ENCODE measurements around the gene ATN1.
A peak's percentile ranks its signal among the peaks of the same experiment; 100 is the strongest.

ATN1 gene

GRCh38 chr12:6942331-6942665 lies 14.5 kb downstream of the ATN1 start:
- H3K4me3 Mint-ChIP-seq: peak overlapping the region; percentile 85
- no peaks in the 10 kb centered on the region for H3K27me3 Mint-ChIP-seq
- H3K27ac Mint-ChIP-seq: peak overlapping the region; percentile 98
- peaks cover 72% of the 10 kb centered on the region for H3K36me3 Mint-ChIP-seq (ENCODE audit: low read depth)
- H3K4me1 Mint-ChIP-seq (ENCODE audit: low read depth): peaks cover 68% of the 10 kb centered on the region
- H3K9me3 Mint-ChIP-seq: no peaks in the 10 kb centered on the region
- no peak for DNase-seq

GRCh38 chr12:6943389-6943721 lies 15.6 kb downstream of the ATN1 start:
- Mint-ChIP-seq H3K9me3 (no peaks in the 10 kb centered on the region), H3K4me3 (peak overlapping the region; percentile 85), H3K27ac (peak overlapping the region; percentile 98), H3K36me3 (ENCODE audit: low read depth) (peaks cover 71% of the 10 kb centered on the region), H3K4me1 (ENCODE audit: low read depth) (peaks cover 76% of the 10 kb centered on the region), H3K27me3 (no peaks in the 10 kb centered on the region)
- DNase-seq: peak; percentile 73

GRCh38 chr12:6943722-6944380 lies 16.1 kb downstream of the ATN1 start, which contains the start of the genes C12orf57 and RNU7-1:
C12orf57 (plus strand) TSS chr12:6944022; CDS start chr12:6944122, 100 bp downstream.
RNU7-1 (plus strand) TSS chr12:6943816.
- Mint-ChIP-seq H3K4me1 (ENCODE audit: low read depth) (peaks cover 77% of the 10 kb centered on the region), H3K4me3 (peak within 1 kb of the TSS; percentile 85), H3K9me3 (no peaks in the 10 kb centered on the region), H3K27ac (peak within 1 kb of the TSS; percentile 98), H3K36me3 (ENCODE audit: low read depth) (peaks cover 66% of the 10 kb centered on the region), H3K27me3 (no peaks in the 10 kb centered on the region)
- DNase-seq: peak; percentile 87

- H3K36me3 Mint-ChIP-seq (ENCODE audit: low read depth): peaks cover 59% of the 10 kb centered on the region
- DNase-seq: peak; percentile 90
- peaks cover 77% of the 10 kb centered on the region for H3K4me1 Mint-ChIP-seq (ENCODE audit: low read depth)
- H3K9me3 Mint-ChIP-seq: no peaks in the 10 kb centered on the region
- peak overlapping the region; percentile 98 for H3K27ac Mint-ChIP-seq
- H3K4me3 Mint-ChIP-seq: peak overlapping the region; percentile 85
- H3K27me3 Mint-ChIP-seq: no peaks in the 10 kb centered on the region
Observed at GRCh38 chr12:6944381-6945186, 16.8 kb downstream of the ATN1 start.

- H3K27ac Mint-ChIP-seq: peak overlapping the region; percentile 98
- DNase-seq: no peak
- peak overlapping the region; percentile 85 for H3K4me3 Mint-ChIP-seq
Observed at GRCh38 chr12:6945613-6946012, 17.9 kb downstream of the ATN1 start.

GRCh38 chr12:6946033-6946919 lies 18.5 kb downstream of the ATN1 start:
- no peaks in the 10 kb centered on the region for H3K9me3 Mint-ChIP-seq
- peaks cover 90% of the 10 kb centered on the region for H3K4me1 Mint-ChIP-seq (ENCODE audit: low read depth)
- peak overlapping the region; percentile 98 for H3K27ac Mint-ChIP-seq
- H3K27me3 Mint-ChIP-seq: no peaks in the 10 kb centered on the region
- DNase-seq: peak; percentile 74
- H3K36me3 Mint-ChIP-seq (ENCODE audit: low read depth): peaks cover 48% of the 10 kb centered on the region
- H3K4me3 Mint-ChIP-seq: peak overlapping the region; percentile 85

More at GRCh38 chr12:6945613-6946012, 17.9 kb downstream of the ATN1 start:
- H3K27me3 Mint-ChIP-seq: no peaks in the 10 kb centered on the region
- no peaks in the 10 kb centered on the region for H3K9me3 Mint-ChIP-seq
- peaks cover 49% of the 10 kb centered on the region for H3K36me3 Mint-ChIP-seq (ENCODE audit: low read depth)
- H3K4me1 Mint-ChIP-seq (ENCODE audit: low read depth): peaks cover 84% of the 10 kb centered on the region

- Mint-ChIP-seq H3K9me3 (no peaks in the 10 kb centered on the region), H3K4me3 (peak overlapping the region; percentile 85), H3K27me3 (no peaks in the 10 kb centered on the region), H3K36me3 (ENCODE audit: low read depth) (peaks cover 52% of the 10 kb centered on the region), H3K27ac (peak overlapping the region; percentile 98), H3K4me1 (ENCODE audit: low read depth) (peaks cover 88% of the 10 kb centered on the region)
- DNase-seq: no peak
Observed at GRCh38 chr12:6946920-6947374, 19.2 kb downstream of the ATN1 start.

- no peaks in the 10 kb centered on the region for H3K27me3 Mint-ChIP-seq
- peaks cover 53% of the 10 kb centered on the region for H3K36me3 Mint-ChIP-seq (ENCODE audit: low read depth)
- H3K9me3 Mint-ChIP-seq: no peaks in the 10 kb centered on the region
- H3K4me3 Mint-ChIP-seq: peak overlapping the region; percentile 41
- peak overlapping the region; percentile 98 for H3K27ac Mint-ChIP-seq
- no peak for DNase-seq
- peaks cover 82% of the 10 kb centered on the region for H3K4me1 Mint-ChIP-seq (ENCODE audit: low read depth)
Observed at GRCh38 chr12:6947615-6948014, 19.9 kb downstream of the ATN1 start.

GRCh38 chr12:6948873-6949594 lies 21.3 kb downstream of the ATN1 start:
- H3K9me3 Mint-ChIP-seq: no peaks in the 10 kb centered on the region
- peaks cover 63% of the 10 kb centered on the region for H3K36me3 Mint-ChIP-seq (ENCODE audit: low read depth)
- DNase-seq: peak; percentile 63
- H3K4me3 Mint-ChIP-seq: peak overlapping the region; percentile 57
- peak overlapping the region; percentile 98 for H3K27ac Mint-ChIP-seq
- no peaks in the 10 kb centered on the region for H3K27me3 Mint-ChIP-seq
- peaks cover 77% of the 10 kb centered on the region for H3K4me1 Mint-ChIP-seq (ENCODE audit: low read depth)

- peaks cover 77% of the 10 kb centered on the region for H3K4me1 Mint-ChIP-seq (ENCODE audit: low read depth)
- H3K4me3 Mint-ChIP-seq: peak overlapping the region; percentile 99
- H3K27ac Mint-ChIP-seq: peak overlapping the region; percentile 99
- H3K27me3 Mint-ChIP-seq: no peaks in the 10 kb centered on the region
- peaks cover 63% of the 10 kb centered on the region for H3K36me3 Mint-ChIP-seq (ENCODE audit: low read depth)
- no peak for DNase-seq
- H3K9me3 Mint-ChIP-seq: no peaks in the 10 kb centered on the region
Observed at GRCh38 chr12:6950401-6950801, 22.6 kb downstream of the ATN1 start.

- H3K4me1 Mint-ChIP-seq (ENCODE audit: low read depth): peaks cover 77% of the 10 kb centered on the region
- H3K27me3 Mint-ChIP-seq: no peaks in the 10 kb centered on the region
- H3K4me3 Mint-ChIP-seq: peak within 1 kb of the TSS; percentile 99
- no peaks in the 10 kb centered on the region for H3K9me3 Mint-ChIP-seq
- H3K27ac Mint-ChIP-seq: peak within 1 kb of the TSS; percentile 99
- H3K36me3 Mint-ChIP-seq (ENCODE audit: low read depth): peaks cover 63% of the 10 kb centered on the region
- DNase-seq: peak; percentile 83
Observed at GRCh38 chr12:6950811-6951540, 23.2 kb downstream of the ATN1 start, which contains the start of gene PTPN6. PTPN6 (plus strand) TSS chr12:6951356; CDS start chr12:6951513, 157 bp downstream.

- H3K4me1 Mint-ChIP-seq (ENCODE audit: low read depth): peaks cover 77% of the 10 kb centered on the region
- H3K4me3 Mint-ChIP-seq: peak overlapping the region; percentile 99
- DNase-seq: peak; percentile 67
- peak overlapping the region; percentile 99 for H3K27ac Mint-ChIP-seq
- H3K27me3 Mint-ChIP-seq: no peaks in the 10 kb centered on the region
- H3K36me3 Mint-ChIP-seq (ENCODE audit: low read depth): peaks cover 65% of the 10 kb centered on the region
- H3K9me3 Mint-ChIP-seq: no peaks in the 10 kb centered on the region
Observed at GRCh38 chr12:6951551-6952120, 23.9 kb downstream of the ATN1 start.
